Mucosa of descending colon (tissue), 3 donors: ENCODE results near the gene PPP1R2B. TPM values are rescaled to one million over a fixed set of nuclear protein-coding genes. Genes with fewer than 3 reads are reported as not detected.
A peak's percentile ranks its signal among the peaks of the same experiment; 100 is the strongest.

Source experiments
- ATAC-seq: fragments of 200-7000 bp; cut with Tn5 transposase; one replicate; pipeline ENCODE4 v1.9.1; 2020; ENCODE audit warnings: mild to moderate bottlenecking, moderate library complexity
- DNase-seq, 3 donors: peaks; one replicate each; pipeline ENCODE4 v3.0.0-alpha.2; 2020
- H3K36me3 ChIP-seq: fragments of 200-600 bp; one replicate; pipeline ENCODE4 v1.8.0; 2021; ENCODE audit warnings: low read depth, mild to moderate bottlenecking
- H3K4me1 ChIP-seq: fragments of 200-600 bp; one replicate; pipeline ENCODE4 v1.8.0; 2021; ENCODE audit warnings: low read depth, mild to moderate bottlenecking
- H3K4me3 ChIP-seq: fragments of 200-600 bp; one replicate; pipeline ENCODE4 v1.8.0; 2021; ENCODE audit warnings: mild to moderate bottlenecking
- H3K9me3 ChIP-seq: fragments of 200-600 bp; one replicate; pipeline ENCODE4 v1.8.0; 2021; ENCODE audit warnings: mild to moderate bottlenecking
- CTCF ChIP-seq: fragments of 200-600 bp; IDR thresholded peaks from one replicate; pipeline ENCODE4 v1.8.0; 2022; ENCODE audit warnings: antibody characterized with exemption, mild to moderate bottlenecking
- intact Hi-C, 2 donors: fragments of 100-400 bp; cut with DNase I in 1 of 2; cut with micrococcal nuclease in 1 of 2; formaldehyde crosslinking; loops; one replicate each; pipeline versions ENCODE4 v1.11.0 to v1.11.1; 2022; cut with DNase I, micrococcal nuclease
- total RNA-seq, 3 donors: library from RNA; stranded (reverse); fragmentation: NEBNext Ultra II Directional in 2 of 3; extraction: Animal tissue kit (Norgen Biotek cat#: 25700) in 2 of 3; gene quantifications; one replicate each; pipeline versions ENCODE4 v1.2.1 to v1.2.4, GENCODE V29; 2021 to 2023
- donor health status: DM: no; HTN: no; CAD: no; lungs with moderate emphysema.
- donor health status: DM: no; HTN: no; CAD: no.
- donor health status: DM: no; HTN: yes; CAD: no.

Gene PPP1R2B
- total RNA-seq, 3 donors from 2014 or later, result 0.14 TPM; not detected in 2

- ATAC-seq (no peak), DNase-seq (no peak)
- Histone ChIP-seq H3K4me3 (no peak overlapping the region), H3K4me1 (no peaks in the 10 kb centered on the region), H3K36me3 (no peaks in the 10 kb centered on the region), H3K9me3 (no peaks in the 10 kb centered on the region)
- TF ChIP-seq CTCF, result no peak
- intact Hi-C loops, result loop anchor here in 1 of 2 donors (10.0 kb wide), 1 partner anchor 881 kb away; no protein-coding TSS in a partner anchor
Measured at GRCh38 chr5:156825688-156826087, 24.4 kb upstream of the PPP1R2B start.

GRCh38 chr5:156826150-156826549 lies 23.9 kb upstream of the PPP1R2B start:
- ATAC-seq (no peak), DNase-seq (no peak)
- Histone ChIP-seq H3K36me3 (no peaks in the 10 kb centered on the region), H3K4me3 (no peak overlapping the region), H3K4me1 (no peaks in the 10 kb centered on the region), H3K9me3 (no peaks in the 10 kb centered on the region)
- intact Hi-C loops, result loop anchor here in 1 of 2 donors (10.0 kb wide), 1 partner anchor 881 kb away; no protein-coding TSS in a partner anchor
- TF ChIP-seq CTCF, result no peak

- Histone ChIP-seq H3K4me3 (no peak overlapping the region), H3K36me3 (no peaks in the 10 kb centered on the region), H3K4me1 (no peaks in the 10 kb centered on the region), H3K9me3 (no peaks in the 10 kb centered on the region)
- no peak for TF ChIP-seq CTCF
- ATAC-seq (no peak), DNase-seq (no peak)
- intact Hi-C loops, result no loop called here
Measured at GRCh38 chr5:156834916-156835315, 15.2 kb upstream of the PPP1R2B start.

- no peaks in the 10 kb centered on the region for H3K9me3 ChIP-seq
- H3K4me3 ChIP-seq, result no peak overlapping the region
- intact Hi-C loops, result no loop called here
- ATAC-seq, result peak; percentile 36
- no peaks in the 10 kb centered on the region for H3K36me3 ChIP-seq
- H3K4me1 ChIP-seq, result no peaks in the 10 kb centered on the region
- DNase-seq, result no peak
- TF ChIP-seq CTCF, result no peak
Measured at GRCh38 chr5:156835905-156836304, 14.2 kb upstream of the PPP1R2B start.

- ATAC-seq (no peak), DNase-seq (no peak)
- Histone ChIP-seq H3K4me1 (no peaks in the 10 kb centered on the region), H3K4me3 (no peak overlapping the region), H3K36me3 (no peaks in the 10 kb centered on the region), H3K9me3 (no peaks in the 10 kb centered on the region)
- intact Hi-C loops, result no loop called here
- TF ChIP-seq CTCF, result no peak
Measured at GRCh38 chr5:156836846-156837245, 13.2 kb upstream of the PPP1R2B start.

GRCh38 chr5:156838961-156839360 lies 11.1 kb upstream of the PPP1R2B start:
- TF ChIP-seq CTCF, result no peak
- DNase-seq (no peak), ATAC-seq (no peak)
- no peaks in the 10 kb centered on the region for H3K4me1 ChIP-seq
- H3K9me3 ChIP-seq, result no peaks in the 10 kb centered on the region
- H3K36me3 ChIP-seq, result no peaks in the 10 kb centered on the region
- H3K4me3 ChIP-seq, result no peak overlapping the region
- intact Hi-C loops, result no loop called here
